Activated gamma-delta T cell treated with anti-CD3 and anti-CD28 coated beads, Interleukin-2, amount 50 U/mL, for 16 hours (primary cell): ENCODE results near the gene PRELID2.

Experiments
- DNase-seq: peaks from one replicate; pipeline ENCODE4 v3.0.0-alpha.2; 2020; ENCODE audit warnings: low read depth

PRELID2 gene

DNA sequence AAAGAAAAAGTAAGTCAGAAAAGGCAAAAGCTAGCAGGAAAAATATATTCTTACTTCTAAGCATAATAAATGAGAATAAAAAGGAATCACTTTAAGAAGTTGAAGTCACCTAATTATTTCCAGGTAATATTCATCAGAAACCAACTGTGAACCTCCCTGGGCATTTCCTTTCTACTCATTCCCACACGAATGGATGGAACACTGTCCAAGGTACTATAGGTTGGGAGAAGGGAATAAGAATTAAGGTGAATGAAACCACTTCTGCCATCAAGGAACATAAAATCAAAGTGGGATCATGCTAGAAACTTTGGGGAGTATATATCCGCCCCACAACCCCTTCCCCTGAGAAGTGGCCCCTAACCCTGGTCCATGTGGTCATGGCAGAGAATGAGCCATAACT is 41.6 kb downstream of the PRELID2 start:
- DNase-seq = no peak

DNA sequence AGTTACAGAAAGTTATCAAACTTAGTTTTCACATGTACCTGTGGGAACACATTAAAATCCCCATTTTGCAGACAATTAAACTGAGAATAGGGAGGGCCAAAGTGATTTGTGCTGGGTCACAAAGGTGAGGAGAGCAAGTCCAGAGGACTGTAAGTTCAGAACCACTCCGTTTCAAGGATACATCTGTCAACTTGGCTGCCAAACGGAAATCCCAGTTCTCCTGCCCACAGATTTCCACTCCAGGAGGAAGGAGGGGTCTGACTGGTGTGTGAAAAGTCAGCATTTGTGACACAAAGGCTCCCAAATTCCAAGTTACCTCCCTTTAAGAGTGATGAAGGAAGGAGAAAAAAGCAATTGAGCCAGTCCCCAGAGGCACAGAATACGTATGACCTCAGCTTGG is 42.3 kb downstream of the PRELID2 start:
- no peak for DNase-seq

DNA sequence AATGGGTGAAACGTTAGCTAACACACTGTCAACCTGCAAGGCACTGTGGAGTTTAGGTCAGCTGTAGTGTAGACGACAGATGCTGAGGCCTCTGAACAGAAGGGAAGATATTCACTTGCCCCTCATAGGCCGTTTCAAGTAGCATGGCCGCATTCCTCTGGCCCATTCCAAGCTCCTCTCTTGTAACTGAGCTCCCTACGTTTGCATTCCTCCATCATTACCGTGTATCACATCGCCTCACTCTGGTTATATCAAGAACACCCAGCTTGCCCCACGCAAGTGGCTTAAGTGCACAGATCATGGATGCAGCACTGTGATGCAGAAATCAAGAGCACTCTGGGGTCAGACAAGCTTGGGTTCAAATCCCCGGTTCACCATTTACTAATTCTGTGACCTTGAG is 43.3 kb downstream of the PRELID2 start:
- no peak for DNase-seq

DNA sequence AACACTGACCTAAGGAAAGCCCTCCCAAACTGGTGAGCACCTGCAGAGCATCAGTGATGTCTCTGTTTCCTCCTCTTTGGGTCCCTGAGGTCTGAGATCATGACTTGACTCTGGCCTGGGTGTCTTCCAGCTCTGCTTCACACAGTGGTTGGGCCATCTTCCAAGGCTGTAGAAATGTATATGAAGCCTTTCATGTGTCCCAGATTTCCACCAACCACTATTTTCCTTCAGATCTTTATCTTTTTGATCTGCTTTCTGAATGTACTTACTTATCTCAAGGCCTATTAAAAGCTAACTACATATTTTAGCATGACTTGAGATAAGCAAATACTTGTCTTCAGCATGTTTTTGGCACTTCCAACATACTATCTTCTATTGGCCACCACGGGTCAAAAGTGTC is 47.1 kb downstream of the PRELID2 start:
- DNase-seq = no peak

DNA sequence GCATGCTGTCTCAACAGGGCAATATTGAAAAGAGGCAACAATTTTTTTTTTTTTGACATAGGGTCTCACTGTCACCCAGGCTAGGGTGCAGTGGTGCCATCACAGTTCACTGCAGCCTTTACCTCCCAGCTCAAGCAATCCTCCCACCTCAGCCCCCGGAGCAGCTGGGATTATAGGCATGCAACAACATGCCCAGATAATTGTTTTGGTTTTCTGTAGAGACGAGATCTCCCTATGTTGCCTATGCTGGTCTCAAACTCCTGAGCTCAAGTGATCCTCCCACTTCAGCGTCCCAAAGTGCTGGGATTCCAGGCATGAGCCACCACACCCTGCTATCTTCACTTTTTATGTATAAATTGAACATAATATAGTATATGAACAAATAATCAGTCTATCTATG is 47.6 kb downstream of the PRELID2 start:
- no peak for DNase-seq

DNA sequence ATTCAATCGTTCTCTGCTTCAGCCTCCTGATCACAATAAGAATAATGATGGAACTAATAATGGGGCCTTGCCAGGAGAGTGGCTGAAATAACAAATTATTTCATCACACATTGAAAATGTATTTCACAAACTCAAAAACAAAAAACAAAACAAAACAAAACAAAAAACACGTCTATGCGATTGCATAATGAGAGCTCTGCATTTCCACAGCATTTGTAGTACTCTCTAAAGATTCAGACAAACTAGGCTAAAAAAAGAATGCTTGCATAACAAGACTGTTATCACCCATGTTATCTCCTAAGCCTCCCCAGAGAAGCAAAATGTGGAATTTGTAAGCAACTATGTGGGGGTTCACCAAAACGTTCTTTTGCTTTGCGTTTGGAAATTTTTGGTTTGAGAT is 48.1 kb downstream of the PRELID2 start:
- no peak for DNase-seq

DNA sequence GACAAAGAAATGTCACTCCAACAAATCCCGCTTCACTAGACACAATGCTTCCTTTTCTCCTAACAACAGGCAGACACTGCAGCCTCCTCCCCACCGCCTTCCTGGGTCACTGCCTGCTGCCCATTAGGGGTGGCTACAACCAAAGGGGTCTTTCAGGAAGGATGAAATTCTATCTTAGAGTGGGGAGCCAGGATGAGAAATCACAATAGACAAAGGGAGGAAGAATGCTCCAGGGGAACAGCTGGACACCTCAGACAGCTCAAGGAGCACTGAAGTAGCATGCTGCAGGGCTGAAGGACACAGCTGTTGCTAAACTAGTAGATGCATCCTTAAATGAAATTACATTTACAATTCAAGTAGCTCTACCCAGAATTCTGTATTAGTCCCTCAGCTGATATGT is 54.2 kb downstream of the PRELID2 start:
- no peak for DNase-seq

DNA sequence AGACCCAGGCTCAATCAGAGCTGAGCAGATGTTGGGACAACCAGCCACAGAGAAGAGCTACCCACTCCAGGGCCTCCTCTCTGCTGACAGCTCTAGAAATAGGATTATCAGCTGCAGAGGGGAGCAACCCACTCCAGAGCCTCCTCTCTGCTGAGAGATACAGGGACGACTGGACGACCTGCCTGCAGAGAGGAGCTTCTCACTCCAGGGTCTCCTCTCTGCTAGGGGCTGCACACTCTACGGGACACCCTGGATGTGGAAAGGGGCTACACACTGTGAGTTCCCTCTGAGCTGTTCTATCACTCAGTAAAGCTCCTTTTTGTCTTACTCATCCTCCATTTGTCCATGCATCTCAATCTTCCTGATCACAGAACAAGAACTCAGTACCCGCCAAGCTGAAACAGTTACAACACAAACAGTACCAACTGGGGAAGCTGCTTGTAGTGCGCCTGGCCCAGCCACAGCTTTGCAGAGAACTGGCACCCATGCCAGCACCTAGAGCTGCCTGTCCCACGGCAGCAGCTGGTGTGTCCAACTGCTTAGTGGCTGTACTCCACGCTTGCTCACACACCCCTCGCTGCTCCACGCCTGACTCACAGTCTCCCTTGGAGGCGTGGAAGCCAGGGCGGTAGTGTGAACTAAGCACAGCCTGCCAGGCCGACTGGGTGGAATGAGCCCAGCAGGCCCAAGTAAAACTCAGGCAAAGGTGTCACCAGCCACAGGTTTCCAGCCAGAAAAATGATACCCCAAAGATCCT is 56.8 kb downstream of the PRELID2 start:
- no peak for DNase-seq

DNA sequence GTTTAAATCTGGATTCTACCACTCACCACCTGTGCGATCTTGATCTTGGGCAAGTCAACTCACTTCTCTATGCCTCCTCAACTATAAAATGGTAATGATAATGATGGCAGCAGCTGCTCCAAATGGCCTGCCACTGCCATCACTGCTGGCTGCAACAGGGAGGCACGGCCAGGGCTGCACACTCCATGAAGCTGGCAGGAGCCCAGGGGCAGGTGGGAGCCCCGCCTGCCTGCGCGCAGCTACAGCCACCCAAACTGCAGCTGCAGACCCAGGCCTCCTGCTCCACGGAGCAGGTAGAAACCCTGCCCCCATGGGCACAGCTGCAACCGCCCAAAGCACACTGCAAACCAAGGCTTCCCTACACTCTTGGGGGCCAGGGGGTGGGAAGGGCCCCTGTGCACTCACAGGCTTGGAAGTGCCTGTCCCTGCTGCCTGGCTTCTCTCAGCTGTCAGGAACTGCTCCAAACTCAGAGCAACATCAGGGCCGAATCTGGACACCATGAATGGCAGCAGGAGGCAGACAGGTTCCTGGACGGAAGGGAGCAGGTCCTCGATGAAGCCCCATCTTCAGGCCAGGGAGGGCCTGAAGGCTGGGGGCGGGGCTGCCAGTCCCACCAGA is 57.6 kb downstream of the PRELID2 start:
- no peak for DNase-seq

DNA sequence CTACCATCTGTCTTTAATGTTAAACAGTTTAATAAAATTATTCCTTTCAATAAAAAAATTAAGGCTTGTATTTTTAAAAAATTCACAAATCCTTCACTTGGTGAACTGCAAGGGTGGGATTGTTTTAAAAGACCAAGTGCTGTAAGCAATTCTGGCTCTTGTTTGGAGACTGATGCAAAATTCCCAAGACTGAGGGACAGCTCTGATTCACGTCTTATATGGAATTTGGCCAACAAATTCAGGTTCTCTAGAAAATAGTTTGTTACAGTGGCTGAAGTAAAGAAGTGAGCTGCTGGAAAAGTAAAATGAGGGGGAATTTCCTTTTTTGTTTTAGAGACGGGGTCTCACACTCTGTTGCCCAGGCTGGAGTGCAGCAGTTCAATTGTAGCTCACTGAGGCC is 58.3 kb downstream of the PRELID2 start:
- DNase-seq = no peak

DNA sequence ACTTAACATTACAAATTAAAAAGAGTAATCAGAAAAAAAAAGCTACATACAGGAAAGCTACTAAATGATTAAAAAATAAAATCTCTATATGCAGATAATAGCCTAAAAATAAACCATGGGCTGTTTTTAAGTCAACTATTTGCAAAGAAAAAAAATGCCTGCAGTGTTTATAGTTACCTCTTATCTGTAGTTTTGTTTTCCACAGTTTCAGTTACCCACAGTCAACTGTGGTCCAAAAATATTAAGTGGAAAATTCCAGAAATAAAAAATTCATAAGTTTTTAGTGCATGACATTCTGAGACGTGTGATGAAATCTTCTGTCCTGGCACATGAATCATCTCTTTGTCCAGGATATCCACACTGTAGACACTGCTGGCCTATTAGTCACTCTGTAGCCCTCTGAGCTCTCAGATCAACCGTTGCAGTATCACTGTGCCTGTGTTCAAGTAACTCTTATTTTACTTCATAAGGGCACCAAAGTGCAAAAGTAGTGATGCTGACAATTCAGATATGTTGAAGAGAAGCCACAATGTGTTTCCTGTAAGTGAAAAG is 59.2 kb downstream of the PRELID2 start:
- DNase-seq = no peak

DNA sequence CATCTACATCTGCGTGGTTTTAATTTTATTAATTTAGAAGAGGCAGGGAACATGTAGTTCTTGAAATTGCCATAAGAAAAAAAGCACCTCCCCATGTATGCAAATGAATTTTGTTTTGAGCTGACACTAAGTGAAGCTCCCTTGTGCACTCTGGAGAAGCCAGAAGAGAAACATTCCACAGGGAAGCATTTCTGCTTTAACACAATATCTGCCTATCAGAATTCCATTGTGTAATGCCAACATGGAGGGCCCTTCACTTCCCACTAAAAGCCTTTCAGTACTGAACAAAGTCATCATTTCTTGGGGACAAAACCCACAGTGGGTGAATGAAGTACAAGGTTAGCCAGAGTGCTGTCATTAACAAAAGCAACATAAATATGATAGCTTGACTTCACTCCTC is 59.7 kb downstream of the PRELID2 start:
- DNase-seq = no peak

DNA sequence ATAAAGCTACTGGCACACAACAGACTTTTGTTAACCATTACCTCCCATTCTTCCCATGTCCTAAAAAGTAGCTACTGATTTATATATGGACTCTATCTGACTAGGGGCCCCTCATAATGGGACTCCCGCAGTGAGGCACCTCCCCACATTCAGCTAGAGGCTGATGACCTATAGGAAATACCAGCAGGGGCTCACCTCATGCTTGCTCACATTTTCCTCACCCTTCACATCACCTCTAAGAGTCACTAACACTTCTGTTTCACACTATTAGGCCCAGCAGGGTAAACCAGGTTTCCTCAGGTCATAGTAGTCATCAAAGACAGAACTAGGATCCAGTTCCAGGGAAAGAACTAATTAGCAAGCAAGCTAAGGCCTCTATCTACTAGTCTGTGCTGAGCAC is 60.7 kb downstream of the PRELID2 start:
- DNase-seq = no peak

DNA sequence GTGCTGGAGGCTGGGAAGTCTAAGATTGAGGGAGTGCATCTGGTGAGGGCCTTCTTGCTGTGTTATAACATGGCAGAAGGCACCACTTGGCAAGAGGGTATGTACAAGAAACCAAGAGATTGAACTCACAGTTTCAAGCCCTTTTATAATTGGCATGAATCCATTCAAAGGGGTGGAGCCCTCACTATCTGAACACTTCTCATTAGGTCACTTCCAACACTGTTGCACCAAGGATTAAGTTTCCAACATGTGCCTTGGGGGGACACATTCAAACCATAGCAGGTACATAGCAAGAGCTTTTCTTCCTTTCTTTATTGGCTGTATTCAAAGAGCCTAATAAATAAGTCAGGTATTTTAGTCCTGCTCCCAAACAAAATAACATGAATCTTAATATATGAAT is 62.7 kb downstream of the PRELID2 start:
- DNase-seq = no peak

DNA sequence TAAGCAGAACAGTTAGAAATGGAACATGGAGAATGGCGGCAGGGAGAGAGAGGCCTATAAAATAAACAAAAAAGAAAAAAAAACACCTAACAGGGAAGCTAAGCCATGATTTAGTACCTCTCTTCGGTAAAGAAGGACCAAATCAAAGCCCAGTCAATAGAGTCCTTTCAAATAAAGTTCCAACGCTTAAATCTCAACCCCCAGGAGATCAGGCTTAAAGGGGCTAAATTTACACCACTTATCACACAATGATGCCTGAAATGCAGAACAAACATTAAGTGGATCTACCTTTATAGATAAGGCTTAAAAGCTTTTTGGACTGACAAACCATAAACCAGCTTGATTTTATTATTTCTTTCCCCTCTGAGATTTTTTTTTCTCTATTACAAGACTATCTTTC is 66.3 kb downstream of the PRELID2 start:
- no peak for DNase-seq

DNA sequence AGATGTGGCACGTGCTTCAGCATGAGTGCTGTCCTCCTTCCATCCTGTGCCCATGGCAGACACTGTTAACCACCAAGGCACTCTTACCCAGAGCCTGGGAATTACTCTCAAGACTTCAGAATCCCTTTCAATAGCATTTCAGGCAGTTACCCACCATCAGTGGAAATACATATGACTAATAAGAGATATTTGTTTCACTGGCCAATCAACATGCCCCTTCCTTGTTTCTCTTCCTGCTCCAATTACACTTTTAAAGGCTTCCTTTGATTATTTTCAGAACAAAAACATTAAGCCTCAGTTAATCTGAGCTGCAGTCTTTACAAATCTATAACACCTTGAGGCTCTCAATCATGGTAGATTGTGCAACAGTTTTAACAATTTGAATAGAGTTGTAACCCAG is 70.8 kb downstream of the PRELID2 start:
- DNase-seq = no peak

DNA sequence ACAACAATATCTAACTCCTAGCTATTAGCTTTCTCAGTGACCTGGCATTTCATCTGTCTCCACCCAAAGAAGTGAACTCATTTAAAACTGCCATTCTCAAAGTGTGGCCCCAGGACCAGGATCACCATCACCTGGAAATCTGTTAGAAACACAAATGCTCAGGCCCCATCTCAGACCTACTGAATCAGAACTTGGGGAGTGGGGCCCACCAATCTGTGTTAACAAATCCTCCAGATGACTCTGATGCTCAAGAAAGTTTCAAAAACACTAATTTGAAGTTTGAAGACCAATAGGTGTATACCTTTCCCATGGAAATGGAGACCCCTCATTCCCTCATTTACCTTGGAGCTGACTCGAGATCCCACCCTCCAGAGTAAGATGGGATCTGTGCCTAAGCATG is 72.3 kb downstream of the PRELID2 start:
- no peak for DNase-seq

DNA sequence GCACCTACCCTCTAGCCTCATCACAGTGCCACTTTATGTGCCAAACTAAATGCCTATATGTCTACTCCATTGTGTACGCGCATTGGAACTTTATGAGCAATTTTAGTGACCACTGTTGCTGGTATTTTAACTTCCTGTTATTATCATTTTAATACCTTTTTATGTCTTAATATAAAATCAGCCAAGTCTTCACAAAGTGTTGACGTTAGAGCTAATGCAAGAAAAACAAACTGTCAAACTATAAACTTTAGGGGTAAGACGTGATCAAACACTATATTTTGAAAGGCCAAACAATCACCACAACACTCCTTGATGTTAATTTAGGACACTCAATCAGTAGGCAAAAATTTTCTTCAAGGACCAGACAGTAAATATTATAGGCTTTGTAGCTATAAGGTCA is 73.9 kb downstream of the PRELID2 start:
- DNase-seq = no peak

DNA sequence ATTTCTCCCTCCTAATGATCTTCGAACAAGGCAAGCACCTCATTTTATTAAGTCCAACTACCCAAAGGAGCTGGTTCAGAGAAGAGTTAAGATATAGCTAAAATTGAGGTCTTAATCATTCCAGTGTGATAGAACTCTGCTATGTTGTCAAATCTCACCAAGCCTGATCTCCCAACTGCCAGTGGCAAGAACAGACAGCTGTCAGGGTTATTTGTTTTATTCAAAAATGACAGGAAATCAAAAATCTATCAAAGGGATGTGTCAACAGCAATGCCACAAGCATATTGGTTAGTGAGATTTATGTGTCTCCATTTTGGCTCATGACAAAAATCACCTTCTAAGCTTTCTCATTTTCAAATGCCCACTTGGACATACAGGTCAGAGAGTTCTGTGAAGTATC is 74.5 kb downstream of the PRELID2 start:
- DNase-seq = no peak

DNA sequence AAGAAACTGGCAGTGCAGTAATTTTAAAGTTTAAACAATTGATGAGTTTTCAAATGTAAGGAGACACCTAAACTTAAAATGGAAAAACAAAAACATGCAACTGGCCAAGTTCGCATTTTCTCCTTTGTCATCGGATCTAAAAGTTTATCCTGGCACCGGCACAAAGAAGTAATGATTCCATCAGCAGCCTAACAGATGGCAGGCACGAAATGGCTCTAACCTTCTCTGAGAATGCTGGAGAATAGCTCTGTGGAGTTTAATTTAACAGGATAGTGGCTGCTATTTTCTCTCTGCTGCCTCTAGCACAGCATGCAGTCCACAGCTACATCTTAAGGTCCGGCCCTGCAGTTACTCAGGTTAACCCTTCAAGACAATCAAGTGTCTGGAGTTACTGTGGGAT is 82.2 kb downstream of the PRELID2 start:
- DNase-seq = no peak

DNA sequence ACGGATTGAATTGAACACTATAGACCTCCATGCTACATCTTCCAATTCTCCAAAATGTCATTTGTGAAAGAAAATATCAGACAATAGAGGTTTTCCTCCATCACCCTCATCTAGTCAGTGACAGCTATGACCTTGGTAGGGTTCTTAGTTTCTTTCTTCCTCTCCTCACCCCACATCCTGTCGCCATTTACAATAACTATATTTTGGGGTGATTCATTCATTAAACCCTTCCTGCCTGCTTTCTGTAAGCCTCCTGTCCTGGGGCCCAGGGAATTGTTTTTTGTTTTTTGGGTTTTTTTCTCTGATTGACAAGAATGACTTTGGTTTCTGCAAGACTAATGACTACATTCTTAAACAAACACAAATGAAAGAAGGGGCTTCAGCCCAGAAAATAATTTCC is 82.6 kb downstream of the PRELID2 start:
- no peak for DNase-seq

DNA sequence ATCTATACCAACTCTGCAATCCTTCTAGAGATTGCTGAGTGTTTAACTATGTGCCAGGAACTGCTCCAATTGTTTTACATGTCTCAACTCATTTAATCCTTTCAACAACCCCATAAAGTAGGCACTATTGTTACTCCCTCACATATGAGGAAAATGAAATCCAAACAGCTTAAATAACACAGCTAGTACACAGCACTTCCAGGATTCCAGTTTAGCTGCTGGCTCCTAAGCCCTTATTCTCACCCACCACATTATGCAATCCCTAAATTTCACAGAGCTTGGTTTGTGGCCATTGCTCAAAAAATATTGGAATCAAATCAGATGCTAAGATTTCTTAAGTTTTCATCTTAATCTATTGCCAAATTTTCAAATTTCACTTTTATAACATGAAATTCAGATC is 84.9 kb downstream of the PRELID2 start:
- no peak for DNase-seq

DNA sequence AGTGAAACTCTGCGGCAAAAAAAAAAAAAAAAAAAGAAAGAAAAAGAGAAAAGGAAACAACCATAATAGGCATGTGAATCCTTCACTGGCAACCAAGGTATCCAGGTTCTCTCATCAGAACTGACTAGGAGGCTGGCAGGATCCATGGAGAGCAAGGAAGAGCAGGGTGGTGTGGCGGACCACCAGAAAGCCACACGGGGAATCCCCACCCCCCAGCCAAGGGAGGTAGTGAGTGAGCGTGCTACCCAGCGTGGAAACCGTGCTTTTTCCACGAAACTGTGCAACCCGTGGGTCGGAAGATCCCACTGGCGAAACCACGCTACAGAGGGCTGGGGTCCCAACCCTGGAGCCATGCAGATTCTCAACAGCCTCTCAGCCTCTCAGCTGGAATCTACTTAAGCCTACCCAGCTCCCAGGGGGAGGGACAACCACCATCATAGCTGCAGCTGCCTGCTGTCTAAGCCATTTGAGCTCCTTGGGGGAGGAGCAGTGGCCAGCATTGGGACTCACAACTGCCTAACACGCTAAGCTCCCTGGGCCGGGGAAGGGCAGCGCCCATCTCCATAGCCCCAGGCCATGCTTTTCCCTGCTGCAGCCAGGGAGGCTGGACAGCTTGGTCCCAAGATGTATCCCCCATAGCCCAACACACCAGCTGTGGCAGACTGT is 91.6 kb downstream of the PRELID2 start:
- no peak for DNase-seq
